Hematopoietic multipotent progenitor cell treated with erythropoietin and hydrocortisone succinate and interleukin-3 and kit ligand, for 6 days (in vitro differentiated cells): ENCODE measurements around the gene USH1C.

ENCODE experiments used
- DNase-seq: peaks from one replicate; pipeline ENCODE4 v3.0.0-alpha.2; 2015

The USH1C gene

DNA sequence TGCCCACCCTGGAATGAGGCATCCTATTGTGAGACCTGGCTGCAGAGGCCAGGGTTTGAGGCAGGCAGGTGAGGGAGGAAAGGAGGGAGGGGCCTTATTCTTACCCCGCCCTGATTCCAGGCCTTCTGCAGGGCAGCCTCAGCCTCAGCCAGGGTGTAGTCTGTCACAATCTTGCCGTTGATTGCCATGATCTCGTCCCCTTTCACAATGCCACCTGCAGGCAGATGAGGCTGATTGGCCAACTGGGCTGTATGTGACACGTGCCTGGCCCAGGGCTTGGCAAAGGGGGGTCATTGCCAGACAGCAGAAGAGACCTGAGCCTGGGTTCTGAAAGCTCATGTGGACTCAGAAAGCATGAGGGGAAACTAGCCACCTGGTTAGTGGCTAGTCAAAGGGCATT, 46.2 kb downstream of the USH1C start:
- DNase-seq, result peak; percentile 59

DNA sequence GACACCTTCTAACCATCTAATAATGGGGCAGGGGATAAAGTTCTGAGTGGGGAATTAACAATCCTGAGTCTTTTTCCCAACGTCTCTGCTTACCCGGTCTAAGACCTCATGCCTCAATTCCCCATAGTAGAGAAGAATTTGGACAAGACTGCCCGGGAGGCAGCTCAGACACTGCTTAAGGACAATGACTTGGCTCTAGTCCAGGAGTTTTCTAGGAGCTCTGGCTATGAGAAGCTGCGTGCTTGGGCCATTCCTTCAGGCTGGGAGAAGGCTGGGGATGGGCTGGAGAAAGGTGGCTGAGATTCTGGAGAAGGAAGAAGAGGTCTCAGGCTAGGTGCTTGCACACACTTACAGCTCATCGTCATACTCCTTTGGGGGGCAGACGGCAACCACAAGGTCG, 47.8 kb downstream of the USH1C start:
- peak; percentile 19 for DNase-seq

DNA sequence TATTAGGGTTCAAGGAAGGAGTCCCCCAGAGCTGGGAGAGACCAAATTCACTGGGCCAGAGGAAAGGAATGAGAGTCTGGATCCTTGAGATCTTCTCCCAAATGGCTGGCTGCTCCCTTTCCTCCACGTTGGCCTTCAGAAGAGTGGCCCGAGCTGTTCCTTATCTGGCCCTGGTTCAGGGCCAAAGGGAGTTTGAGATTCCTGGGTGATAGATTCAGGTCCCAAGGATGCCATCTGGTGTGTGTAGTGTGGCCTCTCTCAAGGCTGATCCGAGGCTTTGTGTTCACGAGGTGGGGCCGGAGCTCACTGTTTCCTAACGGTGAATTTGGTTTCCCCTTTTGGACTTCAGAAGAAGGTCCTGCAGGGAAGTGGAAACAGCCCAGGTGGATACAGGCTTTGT, 50.2 kb downstream of the USH1C start:
- no peak for DNase-seq

DNA sequence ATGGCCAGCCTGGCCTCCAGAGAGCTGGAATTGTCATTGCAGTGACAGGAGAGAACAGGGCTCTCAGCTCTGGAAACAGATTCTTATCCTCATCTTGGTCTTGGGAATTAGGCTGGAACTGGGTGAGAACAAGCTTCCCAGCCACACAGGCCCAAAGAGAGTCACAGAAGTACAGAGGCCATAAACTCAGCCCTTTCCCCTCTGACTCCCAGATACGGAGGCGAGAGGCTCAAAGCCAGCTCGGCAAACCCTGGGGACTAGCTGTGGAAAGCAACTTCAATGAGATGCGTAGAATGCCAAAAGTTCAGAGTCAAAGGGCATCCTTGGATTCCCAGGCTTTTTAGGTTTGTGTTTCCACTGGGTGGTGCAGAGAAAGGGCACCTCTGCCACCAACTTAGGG, 53.3 kb downstream of the USH1C start:
- no peak for DNase-seq

DNA sequence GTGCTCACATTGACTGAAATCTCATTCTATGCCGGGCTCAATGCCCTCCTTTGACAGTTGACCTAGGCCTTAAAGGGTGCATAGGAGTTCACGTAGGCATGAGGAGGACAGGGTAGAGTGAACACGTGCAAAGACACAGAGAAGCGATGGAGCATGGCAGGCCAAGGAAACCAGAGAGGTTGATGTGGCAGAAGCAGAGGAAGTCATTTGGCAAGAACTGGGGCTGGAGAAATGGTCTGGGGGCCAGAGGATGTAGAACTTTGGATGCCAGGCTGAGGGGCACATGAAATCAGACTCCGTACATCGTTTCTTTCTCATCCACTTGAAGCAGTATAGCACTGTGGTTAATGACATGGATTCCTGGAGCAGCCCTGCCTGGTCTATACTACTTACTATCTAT, 54.0 kb downstream of the USH1C start:
- DNase-seq, result no peak

DNA sequence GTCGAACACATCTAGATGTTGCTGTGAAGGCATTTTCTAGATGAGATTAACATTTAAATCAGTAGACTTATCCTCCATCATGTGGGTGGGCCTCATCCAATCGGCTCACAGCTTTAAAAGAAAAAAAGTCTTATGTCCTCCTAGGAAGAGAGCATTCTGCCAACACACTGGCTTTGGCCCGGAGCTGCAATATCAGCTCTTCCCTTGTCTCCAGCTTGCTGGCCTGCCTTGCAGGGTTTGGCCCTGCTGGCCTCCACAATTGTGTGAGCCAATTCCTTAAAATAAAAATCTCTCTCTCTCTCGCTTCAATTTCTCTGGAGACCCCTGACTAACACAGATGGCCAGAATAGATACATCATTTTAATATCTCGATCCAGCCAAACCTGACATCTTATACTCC, 54.5 kb downstream of the USH1C start:
- no peak for DNase-seq

DNA sequence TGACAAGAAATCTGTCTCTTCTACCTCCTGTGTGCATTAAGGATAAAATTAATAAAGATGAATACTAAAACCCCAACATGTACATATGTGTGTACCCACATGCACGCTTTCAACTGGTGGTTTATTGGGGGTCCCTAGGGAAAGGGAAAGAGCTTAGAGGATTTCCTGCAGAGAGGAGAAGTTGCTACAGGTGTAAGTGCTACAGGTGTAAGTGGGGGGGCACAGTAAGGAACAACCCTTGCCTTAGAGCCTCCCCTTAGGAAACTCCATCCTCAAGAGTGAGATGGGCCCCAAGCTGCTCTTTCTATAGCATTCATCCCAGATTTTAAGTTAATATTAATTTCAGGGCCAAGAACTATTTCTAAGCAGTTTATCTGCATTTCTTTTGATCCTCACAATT, 55.7 kb downstream of the USH1C start:
- DNase-seq, result no peak

DNA sequence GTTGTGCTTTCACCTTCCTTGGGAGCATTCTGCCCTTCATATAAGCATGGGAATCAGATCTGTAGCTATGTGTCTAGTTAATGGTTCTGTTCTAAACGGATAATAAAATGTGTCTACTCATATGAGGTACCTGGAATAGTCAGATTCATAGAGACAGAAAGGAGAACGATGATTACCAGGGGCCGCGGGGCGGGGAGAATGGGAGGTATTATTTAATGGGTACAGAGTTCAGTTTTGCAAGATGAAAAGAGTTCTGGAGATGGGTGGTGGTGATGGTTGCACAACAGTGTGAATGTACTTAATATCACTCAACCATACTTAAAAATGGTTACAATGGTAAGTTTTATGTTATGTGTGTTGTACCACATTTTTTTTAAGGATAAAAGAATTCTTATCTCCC, 57.6 kb downstream of the USH1C start:
- DNase-seq, result no peak

DNA sequence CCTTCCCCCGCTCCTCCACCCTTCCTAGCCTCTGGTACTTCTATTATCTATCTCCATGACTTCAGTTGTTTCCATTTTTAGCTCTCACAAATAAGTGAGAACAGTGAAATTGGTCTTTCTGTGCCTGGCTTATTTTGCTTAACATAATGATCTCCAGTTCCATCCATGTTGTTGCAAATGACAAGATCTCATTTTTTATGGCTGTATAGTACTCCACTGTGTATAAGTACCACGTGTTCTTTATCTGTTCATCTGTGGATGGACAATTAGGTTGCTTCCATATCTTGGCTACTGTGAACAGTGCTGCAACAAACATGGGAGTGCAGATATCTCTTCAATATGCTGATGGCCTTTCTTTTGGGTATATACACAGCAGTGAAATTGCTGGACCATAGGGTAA, 60.7 kb downstream of the USH1C start:
- no peak for DNase-seq

DNA sequence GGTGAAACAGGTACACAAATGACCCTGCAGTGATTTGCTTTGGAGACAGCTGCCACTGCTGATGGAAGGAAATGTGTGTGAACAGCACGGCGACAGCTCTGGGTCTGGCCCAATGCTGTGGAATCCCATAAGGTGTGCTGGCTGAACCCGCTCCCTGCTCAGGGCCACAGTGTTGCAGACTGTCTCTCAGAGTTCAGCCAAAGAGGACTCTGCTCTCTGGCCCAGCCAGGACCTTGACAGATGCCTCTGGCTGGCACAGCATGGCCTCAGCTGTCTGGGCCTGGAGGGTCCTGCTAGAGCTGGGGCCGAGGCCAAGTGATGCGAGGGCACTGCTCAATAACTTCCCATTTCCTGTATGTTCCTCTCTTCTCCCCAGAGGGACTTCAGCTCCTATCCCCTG, 62.3 kb downstream of the USH1C start:
- DNase-seq, result no peak

DNA sequence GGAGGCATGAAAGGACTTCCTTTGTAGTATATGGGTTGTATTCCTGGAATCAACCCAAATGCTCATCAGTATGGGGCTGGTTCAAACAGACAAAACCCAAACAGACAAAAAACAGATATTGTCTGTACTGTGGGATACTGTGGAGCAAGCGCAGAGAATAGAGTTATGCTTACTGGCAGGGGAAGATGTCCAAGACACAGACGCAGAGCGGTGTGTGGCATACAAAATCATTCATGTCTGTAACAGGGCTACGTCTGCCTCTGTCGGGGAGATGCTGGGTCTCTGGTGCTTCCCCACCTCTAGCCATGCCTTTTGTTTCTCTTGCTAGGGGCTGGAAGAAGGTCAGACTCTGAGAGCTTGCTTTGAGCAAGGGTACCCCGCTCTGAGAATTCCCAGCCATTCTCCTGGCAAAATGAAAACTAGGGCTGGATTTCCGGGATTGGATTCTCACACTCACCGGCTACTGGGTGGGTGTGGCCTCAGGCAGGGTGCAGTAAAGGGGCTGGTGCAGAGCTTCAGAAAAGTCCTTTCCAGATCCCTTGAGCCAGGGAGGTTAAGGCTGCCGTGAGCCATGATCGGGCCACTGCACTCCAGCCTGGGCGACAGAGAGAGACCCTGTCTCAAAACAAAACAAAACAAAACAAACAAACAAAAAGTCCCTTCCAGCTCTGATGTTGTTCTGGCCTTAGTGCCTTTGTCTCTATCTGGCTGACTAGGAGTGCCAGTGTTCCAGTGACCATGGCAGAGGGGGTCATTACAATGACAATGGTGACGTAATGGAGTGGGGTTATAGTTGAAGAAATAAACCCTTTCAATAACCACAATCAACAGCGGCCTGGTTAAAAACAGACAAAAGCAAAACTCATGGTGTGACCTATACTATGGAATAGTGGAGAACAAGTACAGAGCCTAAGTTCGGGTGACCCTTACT, 64.7 kb downstream of the USH1C start:
- peak; percentile 15 for DNase-seq

DNA sequence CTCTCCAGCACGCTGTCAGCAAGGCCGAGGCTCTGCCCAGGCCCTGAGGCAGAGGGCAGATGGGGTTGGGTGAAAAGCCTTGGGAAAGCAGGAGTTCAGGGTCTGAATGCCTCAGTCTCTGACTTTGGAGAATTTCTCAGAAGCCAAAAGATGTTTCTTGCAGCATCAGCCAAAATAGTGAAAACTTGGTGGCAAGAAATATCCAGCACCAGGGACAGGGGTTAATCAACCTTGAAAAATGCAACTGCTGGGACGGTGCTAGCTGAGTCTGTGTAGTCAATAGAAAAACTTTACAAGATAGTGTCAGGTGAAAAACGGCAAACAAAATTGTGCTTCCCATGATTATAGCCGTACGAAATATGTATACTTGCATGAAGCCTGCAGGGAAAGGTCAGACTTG, 66.1 kb downstream of the USH1C start:
- DNase-seq, result no peak

DNA sequence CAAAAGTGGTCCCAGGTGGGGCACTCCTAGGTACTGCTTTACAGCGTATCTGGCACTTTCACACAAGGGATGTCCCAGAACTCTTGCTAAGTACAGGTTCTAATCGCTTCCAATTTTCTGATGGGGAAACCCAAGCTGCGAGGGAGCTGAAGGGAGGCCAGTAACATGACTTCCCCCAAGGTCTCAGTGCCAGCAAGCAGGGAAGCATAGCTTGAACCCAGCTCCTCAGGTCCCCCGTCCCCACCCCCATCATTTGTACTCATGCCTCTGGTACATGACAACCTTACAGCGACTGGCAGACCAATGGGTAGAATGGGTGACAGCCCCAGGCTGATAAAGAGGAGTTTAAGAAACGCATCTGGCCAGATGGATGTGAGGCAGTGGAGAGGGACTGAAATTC, 66.9 kb downstream of the USH1C start:
- no peak for DNase-seq

DNA sequence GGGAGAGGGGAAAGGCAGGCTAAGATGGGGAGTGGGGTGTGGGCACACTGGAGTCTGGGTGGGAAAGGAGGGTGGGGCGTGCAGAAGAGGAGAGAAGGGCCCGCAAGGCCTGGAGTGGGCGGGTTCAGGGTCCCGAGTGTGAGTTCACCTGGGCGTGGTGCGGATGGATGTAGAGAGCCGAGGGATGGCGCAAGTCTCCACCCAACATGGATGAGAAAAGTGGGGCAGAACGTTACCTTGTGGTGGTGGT, 67.2 kb downstream of the USH1C start:
- no peak for DNase-seq

DNA sequence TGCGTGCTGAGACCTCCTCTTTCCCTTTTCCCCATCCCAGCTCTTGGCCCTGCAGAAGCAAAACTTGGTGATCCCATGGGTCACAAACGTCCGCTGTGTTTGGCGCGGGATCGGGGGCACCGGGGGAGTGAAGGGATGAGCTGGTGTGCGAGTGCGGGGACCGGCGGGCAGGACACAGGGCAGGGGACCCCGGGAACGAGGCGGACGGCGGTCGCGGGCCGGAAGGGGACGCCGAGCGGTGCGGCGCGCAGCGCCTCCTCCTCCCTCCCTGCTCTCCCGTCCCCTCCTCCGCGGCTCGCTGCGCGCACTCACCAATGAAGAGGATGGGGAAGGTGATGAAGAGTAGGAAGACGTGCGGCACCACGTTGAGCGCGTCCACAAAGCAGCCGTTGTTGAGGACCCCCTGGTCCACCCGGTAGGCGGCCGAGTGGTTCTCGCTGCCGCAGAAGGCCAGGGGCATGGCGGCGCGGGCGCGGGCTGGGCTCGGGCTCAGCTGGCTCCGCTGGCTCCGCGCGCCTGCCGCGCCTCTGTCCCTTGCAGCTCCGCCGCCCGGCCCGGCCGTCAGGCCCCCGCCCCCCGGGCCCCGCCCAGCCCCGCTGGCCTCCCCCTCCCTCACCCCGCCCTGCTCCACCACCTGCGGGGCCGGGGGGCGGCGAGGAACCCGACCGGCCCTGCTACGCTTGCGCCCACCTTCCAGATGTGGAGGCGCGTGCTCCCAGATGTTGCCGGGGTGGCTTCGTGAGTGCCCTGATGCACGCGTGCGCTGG, 67.7 kb downstream of the USH1C start, which contains the start of gene ABCC8:
Gene ABCC8, minus strand, starts transcription at position 529 of the 767 bp plus-strand sequence. Its CDS starts 69 bp downstream, at position 460.
- no peak for DNase-seq

DNA sequence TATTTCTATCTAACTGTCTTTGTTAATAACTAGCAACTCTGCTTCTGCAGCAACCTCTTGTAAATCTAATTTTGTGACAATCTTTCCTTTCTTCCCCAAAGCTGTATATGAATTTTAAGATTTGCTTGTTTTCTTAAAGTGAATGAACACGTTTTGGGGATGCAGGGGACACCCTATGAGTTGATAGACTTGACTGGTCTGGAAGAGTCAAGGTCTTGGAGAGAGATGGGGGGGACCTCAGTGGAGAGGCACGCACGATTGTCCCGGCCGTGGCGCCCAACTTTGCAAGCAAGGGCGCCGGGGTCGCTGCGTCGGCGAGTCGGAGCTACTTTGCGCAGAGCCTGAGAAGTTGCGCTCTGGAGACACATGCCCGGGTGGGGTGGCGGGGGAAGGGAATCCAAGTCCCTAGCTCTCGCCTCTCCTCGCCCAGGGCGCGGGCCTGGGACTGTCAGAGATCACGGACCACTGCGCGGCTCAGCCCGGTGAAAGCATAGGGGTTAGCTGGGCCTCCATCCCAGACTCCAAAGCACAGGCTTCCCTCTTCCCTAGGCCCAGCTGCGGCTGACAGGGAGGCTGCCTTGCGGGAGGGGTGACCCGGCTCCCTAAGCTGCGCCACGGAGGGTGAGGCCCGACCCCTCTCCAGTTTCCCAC, 68.4 kb downstream of the USH1C start:
- DNase-seq, result no peak

DNA sequence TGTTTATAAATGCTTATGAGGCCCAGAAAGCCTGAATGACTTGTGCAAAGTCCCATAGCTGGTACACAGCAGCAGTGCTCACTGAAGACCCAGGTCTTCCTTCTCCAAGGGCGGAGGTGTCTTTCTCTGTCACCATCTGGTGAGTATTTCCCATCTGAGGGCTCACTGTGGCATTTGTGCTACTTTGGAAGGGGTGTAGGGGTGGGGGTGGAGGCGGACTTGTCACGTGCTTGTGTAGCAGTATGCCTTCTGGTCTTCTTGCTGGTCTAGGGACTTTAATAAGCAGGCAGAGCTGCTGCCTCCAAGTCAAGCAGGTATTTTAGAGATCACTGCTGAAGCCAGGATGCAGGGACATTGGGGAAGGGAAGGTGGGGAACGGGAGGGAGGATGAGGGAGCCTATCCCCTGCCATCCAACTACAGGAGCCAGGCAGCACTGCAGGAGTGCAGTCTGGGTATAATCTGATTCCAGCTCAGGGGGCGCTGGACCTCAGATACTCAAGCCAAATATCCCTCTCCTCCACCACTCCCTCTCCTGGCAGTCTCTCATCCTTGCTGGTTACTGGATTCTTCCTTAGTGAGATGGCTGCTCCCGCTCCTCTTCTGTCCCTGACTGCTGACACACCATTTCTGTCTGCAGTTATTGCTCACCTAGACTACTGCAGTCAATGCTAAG, 71.0 kb downstream of the USH1C start:
- DNase-seq, result peak; percentile 23

DNA sequence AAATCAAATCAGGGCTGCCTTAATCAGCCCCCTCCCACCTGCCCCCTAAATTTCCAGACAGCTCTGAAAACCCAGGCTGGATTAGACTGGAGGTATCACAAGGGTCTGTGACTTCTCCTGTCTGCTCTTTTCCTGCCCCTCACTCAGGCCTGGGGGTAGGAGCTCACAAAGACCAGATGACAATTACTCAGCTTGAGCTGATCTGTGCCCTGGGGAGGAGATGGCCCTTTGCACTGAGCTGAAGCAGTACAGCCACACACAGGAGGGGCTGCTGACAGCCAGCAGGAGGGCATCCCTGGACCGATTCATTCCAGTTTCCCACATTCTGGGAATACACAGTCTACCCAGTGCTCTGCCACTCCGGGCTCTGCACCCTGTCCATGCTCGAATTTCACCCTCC, 71.7 kb downstream of the USH1C start:
- DNase-seq, result no peak

DNA sequence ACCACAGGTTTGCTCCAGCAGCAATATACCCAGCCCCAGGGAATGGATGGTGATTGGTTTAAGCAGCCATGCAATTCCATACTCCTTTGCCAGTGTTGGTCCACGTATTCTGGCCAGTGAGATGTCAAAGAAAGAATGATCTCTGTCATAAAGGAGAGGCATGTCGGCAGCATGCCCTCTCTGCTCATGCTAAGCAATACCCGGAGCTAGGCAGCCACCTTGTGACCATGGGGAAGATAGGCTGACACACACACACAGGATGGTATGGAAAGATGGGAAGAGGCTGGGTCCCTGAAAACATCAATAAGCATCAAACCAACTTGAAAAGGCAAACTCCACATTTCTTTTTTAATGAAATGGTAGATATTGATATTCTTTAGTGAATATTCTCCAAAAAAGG, 72.7 kb downstream of the USH1C start:
- DNase-seq, result no peak

DNA sequence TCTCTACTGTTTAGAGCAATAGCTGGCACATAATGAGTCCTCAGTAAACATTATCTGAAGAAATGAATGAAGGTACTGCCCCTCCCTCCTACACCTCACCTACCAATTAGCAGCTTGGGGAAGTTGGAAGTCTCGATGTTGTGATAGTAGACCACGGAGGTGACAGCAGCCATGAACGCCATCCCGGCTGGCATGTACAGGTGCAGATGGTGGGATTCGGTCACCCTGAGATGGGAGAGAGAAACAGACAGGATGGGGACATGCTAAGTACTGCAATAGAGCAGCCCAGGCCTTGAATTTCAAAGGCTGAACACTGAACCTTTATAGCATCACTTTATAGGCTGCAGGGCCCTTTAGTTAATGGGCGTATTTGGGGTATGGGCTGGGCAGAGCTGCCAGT, 74.2 kb downstream of the USH1C start:
- DNase-seq, result no peak

DNA sequence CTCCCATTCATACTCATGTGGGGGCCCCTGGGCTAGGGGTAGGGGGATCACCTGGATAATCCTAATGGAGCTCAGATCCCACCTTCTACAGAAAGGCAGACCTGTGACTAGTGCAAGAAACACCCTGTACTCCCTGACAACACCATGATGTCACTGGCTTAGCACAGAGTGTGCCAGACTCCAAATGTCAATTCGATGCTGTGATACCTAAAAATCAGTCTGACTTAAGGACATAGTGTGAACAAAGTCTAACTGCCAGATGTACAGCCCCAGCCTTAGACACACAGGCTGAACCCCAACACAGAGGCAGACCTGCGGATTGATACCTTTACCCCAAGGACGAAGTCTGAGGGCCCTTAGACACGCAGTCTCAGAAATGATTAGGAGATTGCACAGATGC, 76.1 kb downstream of the USH1C start:
- DNase-seq, result no peak

DNA sequence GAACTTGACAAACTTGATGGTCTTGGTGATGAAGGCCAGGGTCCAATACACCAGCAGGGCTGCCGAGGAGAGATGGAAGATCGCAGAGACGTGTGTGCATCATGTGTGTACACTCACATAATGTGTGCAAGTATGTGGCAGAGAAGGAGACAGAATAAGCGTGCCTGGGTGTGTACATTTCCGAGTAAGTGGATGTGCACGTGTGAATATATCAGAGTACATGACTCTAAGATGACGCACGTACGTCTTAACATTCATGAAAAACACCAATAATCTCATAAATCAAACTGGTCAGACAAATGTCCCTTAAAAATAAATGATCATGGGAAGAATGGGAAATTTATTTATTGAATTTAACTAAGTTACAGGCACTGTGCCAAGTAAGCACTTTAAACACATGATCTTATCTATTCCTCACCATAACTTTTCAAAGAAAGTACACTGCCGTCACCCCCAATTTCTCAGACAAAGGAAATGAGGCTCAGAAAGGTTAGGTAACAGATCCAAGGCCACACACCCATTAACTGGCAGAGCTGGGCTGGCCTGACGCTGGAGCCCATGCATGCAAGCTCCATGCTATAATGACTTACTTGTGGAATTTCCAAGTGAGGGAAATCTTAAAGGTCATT, 80.6 kb downstream of the USH1C start:
- no peak for DNase-seq

DNA sequence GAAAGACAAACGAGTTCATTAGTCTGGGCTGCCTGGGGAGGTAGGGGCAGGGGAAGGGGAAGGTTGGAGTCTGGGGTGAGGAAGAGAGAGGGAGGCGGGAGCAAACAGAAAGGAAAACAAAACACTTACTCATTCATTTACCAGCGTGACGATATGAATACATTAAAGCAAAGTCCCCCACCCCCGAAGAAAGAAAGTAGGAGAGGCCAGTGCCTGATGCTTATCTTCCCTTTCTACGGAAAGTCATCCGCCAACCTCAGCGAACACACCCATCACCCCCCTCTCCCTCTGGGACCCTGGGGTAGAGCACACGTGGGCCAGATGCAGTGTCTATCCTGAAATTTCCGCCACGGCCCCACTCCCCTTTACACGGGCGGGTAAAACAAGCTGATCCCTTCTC, 81.3 kb downstream of the USH1C start:
- DNase-seq, result no peak
